ENCODE results near the gene PTPRF. TPM values are rescaled to one million over a fixed set of nuclear protein-coding genes. Genes with fewer than 3 reads are reported as not detected.

Gene PTPRF
- total and polyA plus RNA-seq, 2 donors: 26.0 to 40.6 TPM

DNA sequence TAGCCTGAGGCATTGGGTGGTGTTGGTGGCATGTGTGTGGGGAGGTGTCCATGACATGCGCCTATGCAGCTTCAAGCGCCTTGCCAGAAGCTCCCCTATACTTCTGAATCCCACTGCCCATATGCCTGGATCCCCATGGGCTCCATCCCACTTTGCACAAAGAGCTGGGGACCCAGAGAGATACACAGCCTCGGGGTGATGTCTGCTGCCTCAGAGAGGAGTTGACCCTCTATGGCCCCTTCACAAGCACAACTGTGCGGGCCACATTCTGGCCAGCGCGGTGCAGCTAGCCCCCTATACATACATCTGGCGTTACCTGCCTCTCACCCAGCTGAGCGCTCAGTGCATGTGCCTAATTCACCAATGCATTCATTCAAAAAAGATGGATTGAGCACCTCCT is 9.6 kb upstream of the PTPRF start:
- no peak for DNase-seq (ENCODE audit: low read depth in 6 of 9, low spot score in 9 of 9)
- no peaks in the 10 kb centered on the region for H3K9me3 ChIP-seq (ENCODE audit: control insufficient read depth in 2 of 2, insufficient read depth in 1 of 2, low read length in 1 of 2)
- no peak overlapping the region for H3K27ac ChIP-seq (ENCODE audit: low read depth in 1 of 2, low read length in 1 of 2)
- H3K4me1 ChIP-seq (ENCODE audit: control insufficient read depth in 2 of 2, insufficient read depth in 2 of 2, low read length in 2 of 2): no peaks in the 10 kb centered on the region
- 97% methylated on average over 8 of the region's 8 CpGs for WGBS
- peaks cover 0 to 23% of the 10 kb centered on the region in 2 donors for H3K27me3 ChIP-seq (ENCODE audit: control insufficient read depth in 2 of 2, insufficient read depth in 1 of 2, low read length in 1 of 2)
- no peak overlapping the region for H3K4me3 ChIP-seq (ENCODE audit: low read length in 2 of 2)
- no peaks in the 10 kb centered on the region for H3K36me3 ChIP-seq (ENCODE audit: control insufficient read depth in 2 of 2, insufficient read depth in 2 of 2, low read length in 1 of 2)

DNA sequence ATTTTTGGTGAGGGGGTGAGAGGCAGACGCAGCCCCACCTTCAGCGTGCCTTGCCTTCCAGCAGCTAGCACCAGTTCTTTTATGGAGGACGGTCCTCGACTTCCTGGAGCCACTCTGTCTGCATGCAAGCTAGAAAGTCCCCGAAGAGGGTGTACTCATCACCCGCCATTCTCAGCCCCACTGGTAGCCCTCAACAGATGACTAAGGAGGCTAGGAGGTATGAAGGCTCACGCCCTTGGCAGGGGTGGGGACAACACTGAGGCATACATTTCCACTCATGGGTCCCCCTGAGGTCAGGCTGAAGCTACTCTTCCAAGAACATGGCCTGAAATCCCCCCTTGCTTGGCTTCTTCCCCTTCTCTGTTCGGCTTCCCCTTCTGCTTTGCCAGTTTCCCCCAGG is 8.9 kb upstream of the PTPRF start:
- Histone ChIP-seq H3K4me1 (ENCODE audit: control insufficient read depth in 2 of 2, insufficient read depth in 2 of 2, low read length in 2 of 2) (no peaks in the 10 kb centered on the region), H3K36me3 (ENCODE audit: control insufficient read depth in 2 of 2, insufficient read depth in 2 of 2, low read length in 1 of 2) (no peaks in the 10 kb centered on the region), H3K27me3 (ENCODE audit: control insufficient read depth in 2 of 2, insufficient read depth in 1 of 2, low read length in 1 of 2) (peaks cover 0 to 23% of the 10 kb centered on the region in 2 donors), H3K4me3 (ENCODE audit: low read length in 2 of 2) (no peak overlapping the region), H3K9me3 (ENCODE audit: control insufficient read depth in 2 of 2, insufficient read depth in 1 of 2, low read length in 1 of 2) (no peaks in the 10 kb centered on the region), H3K27ac (ENCODE audit: low read depth in 1 of 2, low read length in 1 of 2) (no peak overlapping the region)
- WGBS: 89% methylated on average over 8 of the region's 8 CpGs
- no peak for DNase-seq (ENCODE audit: low read depth in 6 of 9, low spot score in 9 of 9)

DNA sequence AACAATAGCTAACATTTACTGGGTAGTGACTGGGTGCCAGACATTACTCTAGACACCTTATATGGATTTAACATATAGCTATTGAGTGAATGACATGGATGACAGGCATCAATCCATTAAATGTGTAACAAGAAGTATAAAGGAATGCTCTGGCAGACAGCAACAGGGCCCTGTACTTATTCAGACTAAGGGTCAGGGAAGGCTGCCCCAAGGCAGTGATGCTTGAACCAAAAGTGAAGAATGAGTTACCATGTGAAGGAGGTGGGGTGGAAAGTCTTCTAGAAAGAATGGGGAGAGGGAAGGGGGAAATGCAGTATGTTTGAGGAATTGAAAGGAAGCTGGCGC is 8.3 kb upstream of the PTPRF start:
- no peak for DNase-seq (ENCODE audit: low read depth in 6 of 9, low spot score in 9 of 9)
- no peaks in the 10 kb centered on the region for H3K36me3 ChIP-seq (ENCODE audit: control insufficient read depth in 2 of 2, insufficient read depth in 2 of 2, low read length in 1 of 2)
- H3K4me3 ChIP-seq (ENCODE audit: low read length in 2 of 2): no peak overlapping the region
- H3K9me3 ChIP-seq (ENCODE audit: control insufficient read depth in 2 of 2, insufficient read depth in 1 of 2, low read length in 1 of 2): no peaks in the 10 kb centered on the region
- peaks cover 0 to 23% of the 10 kb centered on the region in 2 donors for H3K27me3 ChIP-seq (ENCODE audit: control insufficient read depth in 2 of 2, insufficient read depth in 1 of 2, low read length in 1 of 2)
- 82% methylated on average over 1 of the region's 1 CpG for WGBS
- no peaks in the 10 kb centered on the region for H3K4me1 ChIP-seq (ENCODE audit: control insufficient read depth in 2 of 2, insufficient read depth in 2 of 2, low read length in 2 of 2)
- no peak overlapping the region for H3K27ac ChIP-seq (ENCODE audit: low read depth in 1 of 2, low read length in 1 of 2)

DNA sequence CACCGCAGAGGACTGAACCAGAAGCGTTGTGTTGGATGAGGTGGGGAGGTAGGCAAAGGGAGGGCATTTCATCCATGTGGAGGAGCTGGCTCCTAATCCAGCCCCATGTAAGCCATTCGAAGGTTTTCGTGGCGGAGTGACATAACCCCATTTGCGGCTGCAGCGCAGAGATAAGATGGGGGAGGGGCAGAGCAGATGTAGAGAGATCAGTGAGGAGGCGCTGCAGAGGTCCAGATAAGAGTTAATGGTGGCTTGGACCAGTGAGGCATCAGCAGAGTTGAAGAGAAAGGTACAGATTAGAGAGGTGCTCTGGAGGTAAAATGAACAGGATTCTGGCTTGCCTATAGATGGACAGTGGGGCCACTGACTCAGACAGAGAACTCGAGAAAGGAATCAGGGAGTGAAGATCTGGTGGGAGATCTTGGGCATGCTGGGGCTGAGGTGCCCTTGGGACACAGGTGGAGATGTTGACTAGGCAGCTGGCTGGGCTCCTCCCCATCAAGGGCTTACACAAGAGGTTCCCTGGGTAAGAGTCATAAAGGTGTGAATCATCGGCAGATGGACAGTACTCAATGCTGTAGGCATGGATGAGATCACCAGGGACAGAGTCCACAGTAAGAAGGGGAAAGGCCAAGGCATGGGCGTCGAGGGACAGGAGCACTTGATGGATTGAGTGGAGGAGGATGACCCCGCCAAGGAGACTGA is 7.8 kb upstream of the PTPRF start:
- no peaks in the 10 kb centered on the region for H3K36me3 ChIP-seq (ENCODE audit: control insufficient read depth in 2 of 2, insufficient read depth in 2 of 2, low read length in 1 of 2)
- no peaks in the 10 kb centered on the region for H3K9me3 ChIP-seq (ENCODE audit: control insufficient read depth in 2 of 2, insufficient read depth in 1 of 2, low read length in 1 of 2)
- H3K4me1 ChIP-seq (ENCODE audit: control insufficient read depth in 2 of 2, insufficient read depth in 2 of 2, low read length in 2 of 2): no peaks in the 10 kb centered on the region
- no peak overlapping the region for H3K27ac ChIP-seq (ENCODE audit: low read depth in 1 of 2, low read length in 1 of 2)
- peaks cover 0 to 23% of the 10 kb centered on the region in 2 donors for H3K27me3 ChIP-seq (ENCODE audit: control insufficient read depth in 2 of 2, insufficient read depth in 1 of 2, low read length in 1 of 2)
- WGBS: 87% methylated on average over 13 of the region's 13 CpGs
- no peak for DNase-seq (ENCODE audit: low read depth in 6 of 9, low spot score in 9 of 9)
- no peak overlapping the region for H3K4me3 ChIP-seq (ENCODE audit: low read length in 2 of 2)

DNA sequence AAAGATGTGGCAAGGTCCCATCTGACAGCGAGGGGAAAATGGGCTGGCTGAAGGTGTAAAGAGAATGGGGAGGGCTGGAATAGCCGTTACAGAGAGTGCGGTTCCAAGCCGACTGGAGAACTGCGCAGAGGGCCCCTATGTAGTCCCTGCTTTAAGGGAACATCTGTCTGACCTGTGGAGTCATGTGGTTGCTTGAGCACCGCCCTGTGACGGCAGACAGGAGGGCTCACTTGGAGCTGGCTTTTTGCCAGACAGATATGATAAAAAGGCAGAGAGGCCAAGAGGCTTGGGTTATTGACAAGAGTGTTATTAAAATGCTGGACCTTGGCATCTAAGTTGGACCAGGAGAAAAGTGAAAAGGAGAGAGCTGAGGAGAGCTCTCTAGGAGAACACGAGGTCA is 5.9 kb upstream of the PTPRF start:
- no peak for DNase-seq (ENCODE audit: low read depth in 6 of 9, low spot score in 9 of 9)
- Histone ChIP-seq H3K27me3 (ENCODE audit: control insufficient read depth in 2 of 2, insufficient read depth in 1 of 2, low read length in 1 of 2) (peaks cover 3 to 29% of the 10 kb centered on the region in 2 donors), H3K36me3 (ENCODE audit: control insufficient read depth in 2 of 2, insufficient read depth in 2 of 2, low read length in 1 of 2) (no peaks in the 10 kb centered on the region), H3K4me1 (ENCODE audit: control insufficient read depth in 2 of 2, insufficient read depth in 2 of 2, low read length in 2 of 2) (no peaks in the 10 kb centered on the region), H3K9me3 (ENCODE audit: control insufficient read depth in 2 of 2, insufficient read depth in 1 of 2, low read length in 1 of 2) (no peaks in the 10 kb centered on the region), H3K27ac (ENCODE audit: low read depth in 1 of 2, low read length in 1 of 2) (no peak overlapping the region), H3K4me3 (ENCODE audit: low read length in 2 of 2) (no peak overlapping the region)
- WGBS: 84% methylated on average over 8 of the region's 8 CpGs

DNA sequence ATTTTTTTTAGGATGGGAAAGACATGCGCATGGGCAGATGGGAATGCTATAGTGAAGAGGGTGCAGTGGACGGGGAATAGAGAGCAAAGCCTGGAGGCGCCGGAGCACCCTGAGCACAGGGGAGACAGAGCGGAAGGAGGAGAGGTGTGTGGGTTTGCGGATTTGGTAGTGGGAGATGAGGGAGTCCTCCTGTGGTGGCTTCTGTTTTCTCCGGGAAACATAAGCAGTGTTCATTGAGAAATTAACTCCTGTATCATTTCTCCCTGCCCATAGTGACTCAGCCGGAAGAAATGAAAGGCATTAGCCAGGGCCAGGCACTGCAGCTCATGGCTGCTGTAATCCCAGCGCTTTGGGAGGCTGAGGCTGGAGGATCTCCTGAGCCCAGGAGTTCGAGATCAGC is 4.7 kb upstream of the PTPRF start:
- DNase-seq (ENCODE audit: low read depth in 6 of 9, low spot score in 9 of 9): no peak
- peaks cover 0 to 5% of the 10 kb centered on the region in 2 donors for H3K4me1 ChIP-seq (ENCODE audit: control insufficient read depth in 2 of 2, insufficient read depth in 2 of 2, low read length in 2 of 2)
- H3K9me3 ChIP-seq (ENCODE audit: control insufficient read depth in 2 of 2, insufficient read depth in 1 of 2, low read length in 1 of 2): no peaks in the 10 kb centered on the region
- H3K27me3 ChIP-seq (ENCODE audit: control insufficient read depth in 2 of 2, insufficient read depth in 1 of 2, low read length in 1 of 2): peaks cover 13 to 38% of the 10 kb centered on the region in 2 donors
- H3K36me3 ChIP-seq (ENCODE audit: control insufficient read depth in 2 of 2, insufficient read depth in 2 of 2, low read length in 1 of 2): no peaks in the 10 kb centered on the region
- H3K27ac ChIP-seq (ENCODE audit: low read depth in 1 of 2, low read length in 1 of 2): no peak overlapping the region
- H3K4me3 ChIP-seq (ENCODE audit: low read length in 2 of 2): no peak overlapping the region
- 96% methylated on average over 10 of the region's 10 CpGs for WGBS

DNA sequence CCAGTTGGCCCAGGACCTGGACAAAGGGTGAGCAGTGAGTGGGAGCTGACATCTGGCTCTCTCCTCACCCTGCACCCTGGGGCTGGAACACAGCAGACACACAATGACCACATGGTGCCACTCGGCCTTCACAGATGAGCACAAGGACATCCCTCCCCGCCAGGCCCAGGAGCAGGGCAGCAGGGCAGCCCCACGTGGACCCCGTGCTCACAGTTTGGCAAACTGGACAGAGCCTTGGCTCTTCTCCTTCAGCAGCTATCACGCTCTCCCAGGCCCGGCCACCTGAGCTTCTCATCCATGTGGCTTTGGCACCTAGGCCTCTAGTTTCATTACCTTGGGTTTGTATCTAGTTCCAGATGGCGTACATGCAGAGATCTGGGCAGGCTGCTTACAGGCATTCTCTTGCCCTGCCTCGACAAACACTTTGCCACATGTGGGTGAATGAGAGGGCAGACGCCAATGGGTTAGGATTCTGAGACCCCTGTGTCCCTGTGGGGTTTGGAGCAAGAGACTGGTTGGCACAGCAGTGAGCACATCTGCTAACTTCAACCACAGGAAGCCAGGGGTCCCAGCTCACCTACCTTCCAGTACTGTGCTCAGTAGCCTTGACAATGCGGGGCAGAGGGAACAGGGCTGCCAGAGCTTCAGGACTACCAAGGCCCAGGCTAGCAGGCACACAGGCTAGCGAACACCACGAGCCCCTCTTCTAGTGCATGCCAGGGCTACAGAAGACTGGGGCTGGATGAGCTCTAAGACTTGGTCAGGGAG is 3.4 kb upstream of the PTPRF start:
- DNase-seq (ENCODE audit: low read depth in 6 of 9, low spot score in 9 of 9): no peak
- peaks cover 0 to 13% of the 10 kb centered on the region in 2 donors for H3K4me1 ChIP-seq (ENCODE audit: control insufficient read depth in 2 of 2, insufficient read depth in 2 of 2, low read length in 2 of 2)
- H3K27ac ChIP-seq (ENCODE audit: low read depth in 1 of 2, low read length in 1 of 2): no peak overlapping the region
- H3K27me3 ChIP-seq (ENCODE audit: control insufficient read depth in 2 of 2, insufficient read depth in 1 of 2, low read length in 1 of 2): peaks cover 24 to 40% of the 10 kb centered on the region in 2 donors
- H3K9me3 ChIP-seq (ENCODE audit: control insufficient read depth in 2 of 2, insufficient read depth in 1 of 2, low read length in 1 of 2): no peaks in the 10 kb centered on the region
- no peak overlapping the region for H3K4me3 ChIP-seq (ENCODE audit: low read length in 2 of 2)
- no peaks in the 10 kb centered on the region for H3K36me3 ChIP-seq (ENCODE audit: control insufficient read depth in 2 of 2, insufficient read depth in 2 of 2, low read length in 1 of 2)
- 93% methylated on average over 12 of the region's 12 CpGs for WGBS

DNA sequence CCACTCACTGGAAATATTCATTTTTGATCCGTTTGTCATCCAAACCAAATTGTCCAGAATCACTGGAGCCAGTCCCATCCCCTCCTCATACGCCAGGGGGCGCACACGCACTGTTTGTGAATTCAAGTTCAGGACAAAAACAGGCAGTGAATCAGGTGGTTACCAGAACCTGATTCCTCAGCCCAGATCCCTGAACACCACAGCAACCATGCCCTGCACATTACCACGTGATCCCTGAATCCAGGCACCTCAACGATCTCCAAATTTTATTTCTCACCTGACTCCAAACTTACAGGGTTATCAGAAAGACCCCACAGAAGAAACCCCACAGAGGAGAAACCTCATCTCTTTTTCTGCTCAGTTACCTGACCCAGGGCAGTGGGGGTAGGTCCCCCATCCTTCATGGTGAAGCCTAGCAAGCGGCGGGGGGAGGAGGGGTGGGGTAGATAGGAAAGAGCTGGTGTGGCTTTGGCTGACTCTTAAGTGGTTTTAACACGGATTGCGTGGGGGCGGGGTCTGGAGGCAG is 1.4 kb upstream of the PTPRF start:
- Histone ChIP-seq H3K27ac (ENCODE audit: low read depth in 1 of 2, low read length in 1 of 2) (no peak overlapping the region), H3K4me1 (ENCODE audit: control insufficient read depth in 2 of 2, insufficient read depth in 2 of 2, low read length in 2 of 2) (peaks cover 0 to 14% of the 10 kb centered on the region in 2 donors), H3K4me3 (ENCODE audit: low read length in 2 of 2) (no peak overlapping the region), H3K27me3 (ENCODE audit: control insufficient read depth in 2 of 2, insufficient read depth in 1 of 2, low read length in 1 of 2) (peaks cover 27 to 48% of the 10 kb centered on the region in 2 donors), H3K9me3 (ENCODE audit: control insufficient read depth in 2 of 2, insufficient read depth in 1 of 2, low read length in 1 of 2) (no peaks in the 10 kb centered on the region), H3K36me3 (ENCODE audit: control insufficient read depth in 2 of 2, insufficient read depth in 2 of 2, low read length in 1 of 2) (peaks cover 0 to 2% of the 10 kb centered on the region in 2 donors)
- WGBS: 19% methylated on average over 11 of the region's 11 CpGs
- peak; percentile 14 to 84 (median 58) for DNase-seq (ENCODE audit: low read depth in 6 of 9, low spot score in 9 of 9)
